ENCODE data around the gene SMARCA4. TPM values are rescaled to one million over a fixed set of nuclear protein-coding genes. Genes with fewer than 3 reads are reported as not detected.

SMARCA4 gene
- total RNA-seq, 4 donors from 2014 or later = 68.3 to 208 (median 114) TPM

- no peaks in the 10 kb centered on the region for H3K4me1 ChIP-seq
- H3K27me3 ChIP-seq = no peaks in the 10 kb centered on the region
- no peak for DNase-seq
- no peaks in the 10 kb centered on the region for H3K9me3 ChIP-seq
- H3K27ac ChIP-seq = no peak overlapping the region
- no peak overlapping the region for H3K4me3 ChIP-seq
- TF ChIP-seq POLR2A (IDR thresholded peaks at IDR 0.05) (no peak), CTCF (IDR thresholded peaks at IDR 0.05) (no peak)
- H3K36me3 ChIP-seq = peaks cover 0 to 31% (median 0%) of the 10 kb centered on the region in 3 donors
Measured at GRCh38 chr19:11059511-11060358, 98.9 kb downstream of the SMARCA4 start.

GRCh38 chr19:11061952-11062351 lies 101.1 kb downstream of the SMARCA4 start:
- Histone ChIP-seq H3K4me1 (no peaks in the 10 kb centered on the region), H3K27ac (no peak overlapping the region), H3K4me3 (no peak overlapping the region), H3K36me3 (peaks cover 0 to 31% (median 0%) of the 10 kb centered on the region in 3 donors), H3K9me3 (no peaks in the 10 kb centered on the region), H3K27me3 (no peaks in the 10 kb centered on the region)
- DNase-seq = no peak
- TF ChIP-seq CTCF (IDR thresholded peaks at IDR 0.05) = no peak
- no peak for TF ChIP-seq POLR2A (IDR thresholded peaks at IDR 0.05)

- TF ChIP-seq CTCF (IDR thresholded peaks at IDR 0.05) = no peak
- TF ChIP-seq POLR2A (IDR thresholded peaks at IDR 0.05) = no peak
- peaks cover 0 to 31% (median 0%) of the 10 kb centered on the region in 3 donors for H3K36me3 ChIP-seq
- H3K27me3 ChIP-seq = no peaks in the 10 kb centered on the region
- H3K27ac ChIP-seq = no peak overlapping the region
- no peaks in the 10 kb centered on the region for H3K4me1 ChIP-seq
- H3K4me3 ChIP-seq = no peak overlapping the region
- H3K9me3 ChIP-seq = no peaks in the 10 kb centered on the region
- no peak for DNase-seq
Measured at GRCh38 chr19:11063434-11063833, 102.6 kb downstream of the SMARCA4 start.

- H3K4me1 ChIP-seq = no peaks in the 10 kb centered on the region
- no peak for TF ChIP-seq CTCF (IDR thresholded peaks at IDR 0.05)
- no peak for TF ChIP-seq POLR2A (IDR thresholded peaks at IDR 0.05)
- no peak for DNase-seq
- H3K36me3 ChIP-seq = peaks cover 0 to 20% (median 0%) of the 10 kb centered on the region in 3 donors
- no peaks in the 10 kb centered on the region for H3K9me3 ChIP-seq
- H3K27ac ChIP-seq = no peak overlapping the region
- H3K4me3 ChIP-seq = no peak overlapping the region
- H3K27me3 ChIP-seq = no peaks in the 10 kb centered on the region
Measured at GRCh38 chr19:11064831-11065303, 104.0 kb downstream of the SMARCA4 start.

- H3K4me3 ChIP-seq = no peak overlapping the region
- no peak overlapping the region for H3K27ac ChIP-seq
- DNase-seq = no peak
- no peaks in the 10 kb centered on the region for H3K9me3 ChIP-seq
- H3K4me1 ChIP-seq = no peaks in the 10 kb centered on the region
- peaks cover 0 to 11% (median 0%) of the 10 kb centered on the region in 3 donors for H3K36me3 ChIP-seq
- TF ChIP-seq CTCF (IDR thresholded peaks at IDR 0.05) = no peak
- TF ChIP-seq POLR2A (IDR thresholded peaks at IDR 0.05) = no peak
- H3K27me3 ChIP-seq = no peaks in the 10 kb centered on the region
Measured at GRCh38 chr19:11066326-11066725, 105.5 kb downstream of the SMARCA4 start.

Data from Peyer's patch (tissue), 4 donors.